ENCODE measurements around the gene TBC1D20.

The TBC1D20 gene

GRCh38 chr20:430091-430999 lies 32.0 kb downstream of the TBC1D20 start:
- H3K36me3 ChIP-seq (ENCODE audit: insufficient read depth, low read length), result peaks cover 38% of the 10 kb centered on the region
- no peaks in the 10 kb centered on the region for H3K4me1 ChIP-seq (ENCODE audit: insufficient read depth, low read length)
- H2AFZ ChIP-seq (ENCODE audit: low read depth, low read length), result no peak overlapping the region

GRCh38 chr20:428658-429200 lies 33.6 kb downstream of the TBC1D20 start:
- H2AFZ ChIP-seq (ENCODE audit: low read depth, low read length), result no peak overlapping the region
- H3K9me3 ChIP-seq (ENCODE audit: low read length), result no peaks in the 10 kb centered on the region
- H3K36me3 ChIP-seq (ENCODE audit: insufficient read depth, low read length), result peaks cover 41% of the 10 kb centered on the region

More at GRCh38 chr20:430091-430999, 32.0 kb downstream of the TBC1D20 start:
- H3K9me3 ChIP-seq (ENCODE audit: low read length), result no peaks in the 10 kb centered on the region
- H3K4me3 ChIP-seq (ENCODE audit: low read length), result no peak overlapping the region
- no peaks in the 10 kb centered on the region for H3K27me3 ChIP-seq (ENCODE audit: insufficient read depth, low read length)

GRCh38 chr20:427849-428657 lies 34.3 kb downstream of the TBC1D20 start:
- no peak overlapping the region for H2AFZ ChIP-seq (ENCODE audit: low read depth, low read length)
- H3K9me3 ChIP-seq (ENCODE audit: low read length), result no peaks in the 10 kb centered on the region
- H3K36me3 ChIP-seq (ENCODE audit: insufficient read depth, low read length), result peaks cover 44% of the 10 kb centered on the region
- no peaks in the 10 kb centered on the region for H3K27me3 ChIP-seq (ENCODE audit: insufficient read depth, low read length)
- no peaks in the 10 kb centered on the region for H3K4me1 ChIP-seq (ENCODE audit: insufficient read depth, low read length)
- H3K4me3 ChIP-seq (ENCODE audit: low read length), result no peak overlapping the region

More at GRCh38 chr20:428658-429200, 33.6 kb downstream of the TBC1D20 start:
- H3K4me3 ChIP-seq (ENCODE audit: low read length), result no peak overlapping the region
- H3K27me3 ChIP-seq (ENCODE audit: insufficient read depth, low read length), result no peaks in the 10 kb centered on the region
- H3K4me1 ChIP-seq (ENCODE audit: insufficient read depth, low read length), result no peaks in the 10 kb centered on the region

GRCh38 chr20:427401-427800 lies 34.9 kb downstream of the TBC1D20 start:
- H3K27me3 ChIP-seq (ENCODE audit: insufficient read depth, low read length), result no peaks in the 10 kb centered on the region
- no peaks in the 10 kb centered on the region for H3K9me3 ChIP-seq (ENCODE audit: low read length)
- H3K4me3 ChIP-seq (ENCODE audit: low read length), result no peak overlapping the region
- H3K4me1 ChIP-seq (ENCODE audit: insufficient read depth, low read length), result no peaks in the 10 kb centered on the region
- no peak overlapping the region for H2AFZ ChIP-seq (ENCODE audit: low read depth, low read length)
- peaks cover 48% of the 10 kb centered on the region for H3K36me3 ChIP-seq (ENCODE audit: insufficient read depth, low read length)

- no peak overlapping the region for H3K4me3 ChIP-seq (ENCODE audit: low read length)
- H3K4me1 ChIP-seq (ENCODE audit: insufficient read depth, low read length), result no peaks in the 10 kb centered on the region
- no peak overlapping the region for H2AFZ ChIP-seq (ENCODE audit: low read depth, low read length)
- H3K36me3 ChIP-seq (ENCODE audit: insufficient read depth, low read length), result peaks cover 55% of the 10 kb centered on the region
- no peaks in the 10 kb centered on the region for H3K9me3 ChIP-seq (ENCODE audit: low read length)
- H3K27me3 ChIP-seq (ENCODE audit: insufficient read depth, low read length), result no peaks in the 10 kb centered on the region
Measured at GRCh38 chr20:426566-426965, 35.8 kb downstream of the TBC1D20 start.

GRCh38 chr20:421685-422250 lies 40.6 kb downstream of the TBC1D20 start:
- Histone ChIP-seq H3K4me1 (ENCODE audit: insufficient read depth, low read length) (no peaks in the 10 kb centered on the region), H3K27me3 (ENCODE audit: insufficient read depth, low read length) (no peaks in the 10 kb centered on the region), H3K4me3 (ENCODE audit: low read length) (no peak overlapping the region), H3K36me3 (ENCODE audit: insufficient read depth, low read length) (peaks cover 57% of the 10 kb centered on the region), H2AFZ (ENCODE audit: low read depth, low read length) (no peak overlapping the region), H3K9me3 (ENCODE audit: low read length) (no peaks in the 10 kb centered on the region)

- no peaks in the 10 kb centered on the region for H3K9me3 ChIP-seq (ENCODE audit: low read length)
- H3K4me3 ChIP-seq (ENCODE audit: low read length), result no peak overlapping the region
- H3K4me1 ChIP-seq (ENCODE audit: insufficient read depth, low read length), result no peaks in the 10 kb centered on the region
- H3K36me3 ChIP-seq (ENCODE audit: insufficient read depth, low read length), result peaks cover 59% of the 10 kb centered on the region
- no peak overlapping the region for H2AFZ ChIP-seq (ENCODE audit: low read depth, low read length)
- no peaks in the 10 kb centered on the region for H3K27me3 ChIP-seq (ENCODE audit: insufficient read depth, low read length)
Measured at GRCh38 chr20:420721-421574, 41.4 kb downstream of the TBC1D20 start.

- no peak overlapping the region for H3K4me3 ChIP-seq (ENCODE audit: low read length)
- H3K27me3 ChIP-seq (ENCODE audit: insufficient read depth, low read length), result no peaks in the 10 kb centered on the region
- H3K9me3 ChIP-seq (ENCODE audit: low read length), result no peaks in the 10 kb centered on the region
- no peaks in the 10 kb centered on the region for H3K4me1 ChIP-seq (ENCODE audit: insufficient read depth, low read length)
- H2AFZ ChIP-seq (ENCODE audit: low read depth, low read length), result no peak overlapping the region
- H3K36me3 ChIP-seq (ENCODE audit: insufficient read depth, low read length), result peaks cover 64% of the 10 kb centered on the region
Measured at GRCh38 chr20:420166-420620, 42.1 kb downstream of the TBC1D20 start.

- Histone ChIP-seq H2AFZ (ENCODE audit: low read depth, low read length) (no peak overlapping the region), H3K27me3 (ENCODE audit: insufficient read depth, low read length) (no peaks in the 10 kb centered on the region), H3K4me3 (ENCODE audit: low read length) (no peak overlapping the region), H3K36me3 (ENCODE audit: insufficient read depth, low read length) (peaks cover 63% of the 10 kb centered on the region), H3K9me3 (ENCODE audit: low read length) (no peaks in the 10 kb centered on the region), H3K4me1 (ENCODE audit: insufficient read depth, low read length) (no peaks in the 10 kb centered on the region)
Measured at GRCh38 chr20:419556-420165, 42.7 kb downstream of the TBC1D20 start.

- no peak overlapping the region for H3K4me3 ChIP-seq (ENCODE audit: low read length)
- no peaks in the 10 kb centered on the region for H3K9me3 ChIP-seq (ENCODE audit: low read length)
- peaks cover 57% of the 10 kb centered on the region for H3K36me3 ChIP-seq (ENCODE audit: insufficient read depth, low read length)
Measured at GRCh38 chr20:418858-419365, 43.4 kb downstream of the TBC1D20 start.

GRCh38 chr20:417801-418342 lies 44.5 kb downstream of the TBC1D20 start:
- no peak overlapping the region for H3K4me3 ChIP-seq (ENCODE audit: low read length)
- no peak overlapping the region for H2AFZ ChIP-seq (ENCODE audit: low read depth, low read length)
- H3K27me3 ChIP-seq (ENCODE audit: insufficient read depth, low read length), result no peaks in the 10 kb centered on the region
- no peaks in the 10 kb centered on the region for H3K9me3 ChIP-seq (ENCODE audit: low read length)
- peaks cover 53% of the 10 kb centered on the region for H3K36me3 ChIP-seq (ENCODE audit: insufficient read depth, low read length)
- H3K4me1 ChIP-seq (ENCODE audit: insufficient read depth, low read length), result no peaks in the 10 kb centered on the region

More at GRCh38 chr20:418858-419365, 43.4 kb downstream of the TBC1D20 start:
- no peaks in the 10 kb centered on the region for H3K4me1 ChIP-seq (ENCODE audit: insufficient read depth, low read length)
- H3K27me3 ChIP-seq (ENCODE audit: insufficient read depth, low read length), result no peaks in the 10 kb centered on the region
- H2AFZ ChIP-seq (ENCODE audit: low read depth, low read length), result no peak overlapping the region
